KMS-11 (cell line): ENCODE results near the gene GTPBP10.
A peak's percentile ranks its signal among the peaks of the same experiment; 100 is the strongest.
"Not testable (repeated sequence)": the region's sequence is repeated elsewhere in the genome, so short reads cannot be mapped to it uniquely, and the experiment has no call there.

Experiments
- H2AFZ ChIP-seq: fragments of 200-600 bp; sonication (generic); 2 replicates; pipeline ENCODE4 v1.6.1; 2016; ENCODE audit warnings: antibody characterized with exemption, mixed run types, low read depth
- H3K27ac ChIP-seq: fragments of 200-600 bp; sonication (generic); 2 replicates; pipeline ENCODE4 v1.6.1; 2016; ENCODE audit warnings: mild to moderate bottlenecking, mixed run types
- H3K27me3 ChIP-seq: fragments of 200-600 bp; sonication (generic); 2 replicates; pipeline ENCODE4 v1.6.1; 2017; ENCODE audit warnings: mild to moderate bottlenecking, low read depth, mixed run types, moderate library complexity; ENCODE audit not compliant: insufficient read depth
- H3K36me3 ChIP-seq: fragments of 200-600 bp; sonication (generic); 2 replicates; pipeline ENCODE4 v1.6.1; 2017; ENCODE audit warnings: mild to moderate bottlenecking, mixed run types; ENCODE audit not compliant: insufficient read depth
- H3K4me1 ChIP-seq: fragments of 200-600 bp; sonication (generic); 2 replicates; pipeline ENCODE4 v1.6.1; 2016; ENCODE audit warnings: mild to moderate bottlenecking, low read depth, mixed run types; ENCODE audit not compliant: poor library complexity, severe bottlenecking
- H3K4me2 ChIP-seq: fragments of 200-600 bp; sonication (generic); 2 replicates; pipeline ENCODE4 v1.7.0; 2016; ENCODE audit warnings: mild to moderate bottlenecking, mixed run types
- H3K4me3 ChIP-seq: fragments of 200-600 bp; sonication (generic); IDR thresholded peaks from 2 replicates; pipeline ENCODE4 v1.6.1; 2017; ENCODE audit warnings: low read depth, low read length, mixed read lengths; ENCODE audit not compliant: insufficient read depth
- H3K79me2 ChIP-seq: fragments of 200-600 bp; sonication (generic); 2 replicates; pipeline ENCODE4 v1.6.1; 2016; ENCODE audit warnings: low read depth, mixed run types; ENCODE audit not compliant: insufficient read depth
- H3K9ac ChIP-seq: fragments of 200-600 bp; sonication (generic); 2 replicates; pipeline ENCODE4 v1.6.1; 2016; ENCODE audit warnings: mild to moderate bottlenecking, mixed run types
- H4K20me1 ChIP-seq: fragments of 200-600 bp; sonication (generic); 2 replicates; pipeline ENCODE4 v1.6.1; 2016; ENCODE audit warnings: mild to moderate bottlenecking, mixed run types; ENCODE audit not compliant: insufficient read depth
- CTCF ChIP-seq: fragments of 200-600 bp; sonication (generic); conservative IDR thresholded peaks from 2 replicates; pipeline ENCODE4 v1.6.1; 2017; ENCODE audit warnings: low read depth, mild to moderate bottlenecking, antibody characterized with exemption, low read length, moderate library complexity, mixed read lengths

Gene GTPBP10

GRCh38 chr7:90334193-90334843 is 12.2 kb upstream of the GTPBP10 start:
- Histone ChIP-seq H4K20me1 (no peaks in the 10 kb centered on the region), H3K4me2 (no peak overlapping the region), H3K27ac (no peak overlapping the region), H3K4me3 (no peak overlapping the region), H3K4me1 (no peaks in the 10 kb centered on the region), H3K36me3 (no peaks in the 10 kb centered on the region), H2AFZ (no peak overlapping the region), H3K79me2 (no peaks in the 10 kb centered on the region), H3K9ac (no peak overlapping the region), H3K27me3 (no peaks in the 10 kb centered on the region)
- no peak for TF ChIP-seq CTCF

GRCh38 chr7:90334926-90335325 is 11.6 kb upstream of the GTPBP10 start:
- not testable (repeated sequence) for H2AFZ ChIP-seq, H4K20me1 ChIP-seq, H3K4me3 ChIP-seq, H3K4me2 ChIP-seq, H3K4me1 ChIP-seq, H3K27ac ChIP-seq, H3K9ac ChIP-seq, H3K79me2 ChIP-seq, H3K36me3 ChIP-seq, H3K27me3 ChIP-seq

- Histone ChIP-seq H3K4me2 (no peak overlapping the region), H3K27me3 (no peaks in the 10 kb centered on the region), H2AFZ (no peak overlapping the region), H3K79me2 (no peaks in the 10 kb centered on the region), H3K4me1 (no peaks in the 10 kb centered on the region), H3K4me3 (no peak overlapping the region), H4K20me1 (no peaks in the 10 kb centered on the region), H3K27ac (no peak overlapping the region), H3K36me3 (no peaks in the 10 kb centered on the region), H3K9ac (no peak overlapping the region)
- no peak for TF ChIP-seq CTCF
These were observed 9.4 kb upstream of the GTPBP10 start for GRCh38 chr7:90337106-90337505.

- H2AFZ ChIP-seq: peak overlapping the region; percentile 83; the same call in 1 of the 2 replicates
- H3K9ac ChIP-seq: no peak overlapping the region
- H3K4me2 ChIP-seq: no peak overlapping the region
These were observed 1.5 kb upstream of the GTPBP10 start for GRCh38 chr7:90345016-90345415.

More at GRCh38 chr7:90345016-90345415, 1.5 kb upstream of the GTPBP10 start:
- Histone ChIP-seq H4K20me1 (no peaks in the 10 kb centered on the region), H3K4me3 (no peak overlapping the region), H3K27me3 (no peaks in the 10 kb centered on the region), H3K36me3 (no peaks in the 10 kb centered on the region), H3K79me2 (peaks cover 14% of the 10 kb centered on the region), H3K4me1 (peaks cover 9% of the 10 kb centered on the region), H3K27ac (no peak overlapping the region)
- TF ChIP-seq CTCF: no peak
